ENCODE measurements around the gene KAT2A. TPM values are rescaled to one million over a fixed set of nuclear protein-coding genes. Genes with fewer than 3 reads are reported as not detected.

Gene KAT2A
- total RNA-seq, 1 donor from 2014 or later: 13.1 TPM

DNA sequence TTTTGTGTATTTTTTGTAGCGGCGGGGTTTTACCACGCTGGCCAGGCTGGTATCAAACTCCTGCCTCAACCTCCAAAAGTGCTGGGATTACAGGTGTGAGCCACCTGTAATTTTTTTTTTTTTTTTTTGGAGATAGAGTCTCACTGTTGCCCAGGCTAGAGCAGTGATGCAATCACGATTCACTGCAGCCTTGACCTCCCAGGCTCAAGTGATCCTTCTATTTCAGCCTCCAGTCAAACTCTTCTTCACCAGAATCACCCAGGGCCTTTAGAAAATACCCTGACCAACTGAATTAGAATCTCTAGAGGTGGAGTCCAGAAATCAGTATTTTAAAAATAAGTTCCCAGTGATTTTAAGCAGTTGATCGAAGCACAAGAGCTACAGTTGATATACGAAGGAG lies 14.0 kb upstream of the KAT2A start:
- no peak for DNase-seq (ENCODE audit: low read depth)
- no peak overlapping the region for H3K4me3 ChIP-seq (ENCODE audit: low read depth, low read length)
- TF ChIP-seq CTCF (conservative IDR thresholded peaks at IDR 0.05; ENCODE audit: low read depth, low read length): no peak

GRCh38 chr17:42133461-42134041 lies 12.4 kb upstream of the KAT2A start:
- TF ChIP-seq CTCF (conservative IDR thresholded peaks at IDR 0.05; ENCODE audit: low read depth, low read length): no peak
- H3K4me3 ChIP-seq (ENCODE audit: low read depth, low read length): no peak overlapping the region
- no peak for DNase-seq (ENCODE audit: low read depth)

GRCh38 chr17:42132941-42133340 lies 11.8 kb upstream of the KAT2A start:
- DNase-seq (ENCODE audit: low read depth): peak; percentile 67
- no peak overlapping the region for H3K4me3 ChIP-seq (ENCODE audit: low read depth, low read length)
- TF ChIP-seq CTCF (conservative IDR thresholded peaks at IDR 0.05; ENCODE audit: low read depth, low read length): no peak

DNA sequence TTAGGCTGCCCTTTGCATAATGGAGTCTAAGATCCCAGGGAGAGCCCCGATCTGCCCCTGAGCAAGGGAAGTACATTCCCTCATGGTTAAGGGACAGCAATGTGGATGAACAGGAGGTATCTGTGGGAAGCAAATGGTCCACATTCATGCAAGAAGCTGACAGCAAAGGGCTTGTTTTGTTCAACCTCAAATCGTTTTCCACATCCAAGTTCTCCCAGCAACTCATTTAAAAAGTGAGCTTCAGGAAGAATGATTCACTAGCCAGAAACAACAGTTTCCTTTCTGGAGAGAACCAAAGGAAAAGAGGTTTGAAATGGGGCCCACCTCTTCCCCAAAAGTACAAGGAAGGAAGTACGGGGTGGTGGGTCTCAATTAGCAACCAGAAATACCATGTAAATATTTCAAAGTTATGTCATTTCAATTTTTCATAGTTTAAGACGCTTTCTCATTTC lies 10.8 kb upstream of the KAT2A start:
- DNase-seq (ENCODE audit: low read depth): no peak
- no peak overlapping the region for H3K4me3 ChIP-seq (ENCODE audit: low read depth, low read length)
- TF ChIP-seq CTCF (conservative IDR thresholded peaks at IDR 0.05; ENCODE audit: low read depth, low read length): no peak

DNA sequence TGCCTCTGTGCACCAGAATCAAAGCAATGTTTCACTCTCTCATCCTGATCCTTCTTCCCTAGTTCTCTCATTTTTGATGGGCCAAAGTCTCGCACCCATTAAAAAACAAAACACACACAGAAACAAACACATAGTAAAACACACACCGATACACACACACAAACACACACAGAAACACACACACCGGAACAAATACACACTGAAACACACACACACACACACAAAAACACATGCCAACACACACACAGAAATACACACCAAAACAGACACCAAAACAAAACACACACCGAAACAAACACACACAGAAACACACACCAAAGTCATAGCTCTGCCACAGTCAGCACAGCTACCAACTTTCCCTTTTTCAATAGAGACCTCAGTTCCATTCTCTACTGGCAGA lies 10.1 kb upstream of the KAT2A start:
- no peak overlapping the region for H3K4me3 ChIP-seq (ENCODE audit: low read depth, low read length)
- no peak for TF ChIP-seq CTCF (conservative IDR thresholded peaks at IDR 0.05; ENCODE audit: low read depth, low read length)
- no peak for DNase-seq (ENCODE audit: low read depth)

DNA sequence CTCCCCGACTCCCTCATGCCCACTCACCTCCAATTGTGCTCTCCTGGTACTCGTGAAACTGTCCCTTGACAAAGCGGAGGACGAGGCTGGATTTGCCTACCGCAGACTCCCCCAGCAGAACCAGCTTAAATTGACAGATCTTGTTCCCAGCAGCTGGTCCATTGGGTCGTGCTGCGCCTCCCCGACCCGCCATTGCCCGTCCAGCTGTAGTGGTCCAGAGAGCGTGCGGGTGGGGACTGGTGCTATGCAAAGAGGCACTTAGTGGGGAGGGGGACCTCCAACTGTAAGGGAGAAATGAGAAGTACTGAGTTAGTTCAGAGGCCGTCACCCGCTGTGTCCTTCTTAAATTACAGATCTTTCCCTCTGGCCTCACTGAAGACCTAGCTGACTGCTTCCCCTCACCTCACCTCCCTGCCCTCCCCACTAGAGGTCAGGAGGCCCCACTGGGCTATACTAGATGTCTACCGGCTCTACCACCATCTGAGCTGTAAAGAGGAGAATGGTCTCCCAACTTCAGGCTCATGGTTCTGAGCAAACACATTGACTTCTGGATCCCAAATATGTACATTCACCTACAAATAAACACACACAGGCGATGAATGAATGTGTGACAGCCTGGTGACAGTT lies 9.3 kb upstream of the KAT2A start:
- H3K4me3 ChIP-seq (ENCODE audit: low read depth, low read length): no peak overlapping the region
- peak; percentile 14 for TF ChIP-seq CTCF (conservative IDR thresholded peaks at IDR 0.05; ENCODE audit: low read depth, low read length)
- DNase-seq (ENCODE audit: low read depth): no peak

Data from epithelial cell of proximal tubule (primary cell).